Measurements from ENCODE around the gene INPP4A.

INPP4A gene

GRCh38 chr2:98632351-98632750, 187.7 kb downstream of the INPP4A start:
- TF ChIP-seq, protein P1, sequence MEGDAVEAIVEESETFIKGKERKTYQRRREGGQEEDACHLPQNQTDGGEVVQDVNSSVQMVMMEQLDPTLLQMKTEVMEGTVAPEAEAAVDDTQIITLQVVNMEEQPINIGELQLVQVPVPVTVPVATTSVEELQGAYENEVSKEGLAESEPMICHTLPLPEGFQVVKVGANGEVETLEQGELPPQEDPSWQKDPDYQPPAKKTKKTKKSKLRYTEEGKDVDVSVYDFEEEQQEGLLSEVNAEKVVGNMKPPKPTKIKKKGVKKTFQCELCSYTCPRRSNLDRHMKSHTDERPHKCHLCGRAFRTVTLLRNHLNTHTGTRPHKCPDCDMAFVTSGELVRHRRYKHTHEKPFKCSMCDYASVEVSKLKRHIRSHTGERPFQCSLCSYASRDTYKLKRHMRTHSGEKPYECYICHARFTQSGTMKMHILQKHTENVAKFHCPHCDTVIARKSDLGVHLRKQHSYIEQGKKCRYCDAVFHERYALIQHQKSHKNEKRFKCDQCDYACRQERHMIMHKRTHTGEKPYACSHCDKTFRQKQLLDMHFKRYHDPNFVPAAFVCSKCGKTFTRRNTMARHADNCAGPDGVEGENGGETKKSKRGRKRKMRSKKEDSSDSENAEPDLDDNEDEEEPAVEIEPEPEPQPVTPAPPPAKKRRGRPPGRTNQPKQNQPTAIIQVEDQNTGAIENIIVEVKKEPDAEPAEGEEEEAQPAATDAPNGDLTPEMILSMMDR (IDR thresholded peaks at IDR 0.05; ENCODE audit: extremely low read depth, missing control alignments): no peak
- no peak for DNase-seq (ENCODE audit: low spot score)

DNA sequence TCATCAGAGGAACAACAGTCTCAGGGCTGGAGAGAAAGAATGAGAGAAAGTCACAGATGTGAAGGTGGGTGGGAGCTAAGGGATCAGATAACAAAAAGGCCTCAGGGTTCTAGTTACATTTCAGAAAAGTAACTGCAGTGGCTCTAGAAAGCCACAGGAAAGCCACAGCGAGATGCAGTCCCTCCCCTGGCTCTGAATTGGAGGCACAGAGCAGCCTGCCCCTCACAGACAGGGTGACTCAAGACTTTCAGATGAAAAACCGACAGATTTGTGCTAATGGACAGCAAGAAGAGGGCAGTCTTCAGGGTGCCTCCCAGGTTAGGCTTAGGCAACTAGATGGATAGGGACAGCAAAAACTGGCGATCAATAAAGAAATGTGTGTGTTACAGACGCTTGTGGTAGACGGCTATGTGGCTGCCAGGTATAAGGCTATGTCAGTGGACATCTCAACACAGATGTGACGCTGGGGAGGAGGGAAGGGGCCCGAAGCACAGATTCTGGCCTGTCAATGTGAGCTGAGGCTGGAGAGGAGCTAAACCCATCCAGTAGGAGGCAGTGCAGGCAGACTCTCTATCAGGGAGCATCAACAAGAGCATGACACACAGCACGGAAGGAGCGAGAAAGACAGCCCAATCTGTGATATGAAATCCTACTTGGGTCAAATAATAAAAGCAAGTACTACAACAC, 189.9 kb downstream of the INPP4A start:
- DNase-seq (ENCODE audit: low spot score): no peak
- TF ChIP-seq, protein P1 (IDR thresholded peaks at IDR 0.05; ENCODE audit: extremely low read depth, missing control alignments): peak; percentile 30

DNA sequence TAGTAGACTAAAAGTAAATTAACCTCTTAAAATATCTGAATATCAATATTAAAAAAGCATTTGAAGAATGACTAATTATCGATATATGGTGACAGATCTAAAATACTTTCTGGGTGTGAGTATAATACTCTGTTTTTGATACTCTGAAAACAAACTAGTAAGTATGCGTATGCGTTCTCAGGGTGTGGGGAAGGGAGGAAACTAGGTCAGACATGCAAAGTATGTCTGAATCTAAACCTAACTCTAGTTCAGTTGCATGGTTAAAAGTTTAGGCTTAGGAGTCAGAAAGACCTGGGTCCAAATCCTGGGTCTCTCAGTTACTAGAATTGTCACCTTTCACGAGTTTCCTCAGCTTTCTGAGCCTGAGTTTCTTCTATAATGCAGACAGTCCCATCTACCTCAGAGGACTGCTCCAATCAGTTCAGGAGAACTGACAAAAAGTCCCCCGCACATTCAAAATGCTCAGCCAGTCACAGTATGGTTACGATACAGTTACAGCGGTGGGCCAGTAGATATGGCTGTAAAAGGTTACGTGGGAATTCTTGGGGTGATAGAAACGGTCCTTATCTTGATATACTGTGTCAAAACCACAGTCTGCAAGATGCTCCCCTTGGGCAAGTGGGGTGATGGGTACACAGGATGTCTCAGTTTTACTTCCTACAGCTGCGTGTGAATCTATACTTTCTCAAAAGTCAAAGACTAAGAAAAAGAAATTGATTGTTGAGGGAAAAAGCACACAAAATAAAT, 192.9 kb downstream of the INPP4A start:
- DNase-seq (ENCODE audit: low spot score): peak; percentile 45

GRCh38 chr2:98643496-98644100, 198.9 kb downstream of the INPP4A start:
- DNase-seq (ENCODE audit: low spot score): no peak
- TF ChIP-seq, protein P1 (IDR thresholded peaks at IDR 0.05; ENCODE audit: extremely low read depth, missing control alignments): no peak

More for the DNA sequence above, 192.9 kb downstream of the INPP4A start:
- TF ChIP-seq, protein P1 (IDR thresholded peaks at IDR 0.05; ENCODE audit: extremely low read depth, missing control alignments): no peak
